A673 (cell line): Measurements from ENCODE around the gene SLX1A.
"Not testable (repeated sequence)": the region's sequence is repeated elsewhere in the genome, so short reads cannot be mapped to it uniquely, and the experiment has no call there.

ENCODE experiments used
- CTCF ChIP-seq: fragments of 300-800, 200-600 bp; sonication (generic); conservative IDR thresholded peaks from 2 replicates; pipeline ENCODE4 v1.5.1; 2017; ENCODE audit warnings: low read depth, mild to moderate bottlenecking, antibody characterized with exemption, low read length, moderate library complexity, mixed read lengths
- EZH2 ChIP-seq: fragments of 200-600 bp; sonication (generic); IDR thresholded peaks from 2 replicates; pipeline ENCODE4 v1.6.1; 2017; ENCODE audit warnings: borderline replicate concordance, low read depth, mild to moderate bottlenecking, mixed read lengths, antibody characterized with exemption, low read length; ENCODE audit not compliant: poor library complexity, severe bottlenecking

GRCh38 chr16:30205541-30206236 is 12.0 kb downstream of the SLX1A start:
- TF ChIP-seq EZH2, CTCF: not testable (repeated sequence)
